B cell (primary cell): ENCODE measurements around the gene TAS2R13. TPM values are rescaled to one million over a fixed set of nuclear protein-coding genes. Genes with fewer than 3 reads are reported as not detected.

ENCODE experiments used
- ATAC-seq: fragments of 200-7000 bp; cut with Tn5 transposase; one replicate; pipeline ENCODE4 v1.10.0; 2021; ENCODE audit warnings: low read depth, mild to moderate bottlenecking, moderate number of reproducible peaks, moderate library complexity
- CTCF ChIA-PET: fragments of 350-600 bp; sonication (Branson Sonifier 250); formaldehyde crosslinking; loops from one replicate; lab custom pipeline; 2021; ENCODE audit warnings: antibody characterized with exemption, inconsistent platforms; lab: Charles Lee
- POLR2A ChIA-PET: fragments of 350-600 bp; sonication (Branson Sonifier 250); formaldehyde crosslinking; loops from one replicate; lab custom pipeline; 2021; ENCODE audit warnings: antibody characterized with exemption; lab: Charles Lee
- DNase-seq: peaks from one replicate; pipeline ENCODE4 v3.0.0; 2013
- H2AFZ ChIP-seq: 2 replicates; pipeline ENCODE4 v1.6.1; 2012; ENCODE audit warnings: mild to moderate bottlenecking, low read depth, low read length; ENCODE audit not compliant: insufficient read depth, poor library complexity, severe bottlenecking
- H3K27ac ChIP-seq, 2 donors: 1 replicate in 1 of 2; 2 replicates in 1 of 2; pipeline ENCODE4 v1.5.1; 2012 to 2013; ENCODE audit warnings: low read length in 2 of 2, mild to moderate bottlenecking in 2 of 2, moderate library complexity in 1 of 2
- H3K27me3 ChIP-seq, 4 experiments: fragments of 200-600 bp in 1 of 4; sonication (generic) in 1 of 4; replicated peaks in 1 of 4; 1 replicate in 2 of 4; 2 replicates in 2 of 4; pipeline versions ENCODE4 v1.6.1 to v1.7.0; 2013 to 2016; ENCODE audit warnings: low read length in 3 of 4, mild to moderate bottlenecking in 2 of 4, mixed read lengths in 1 of 4, moderate library complexity in 1 of 4; ENCODE audit not compliant: insufficient read depth in 4 of 4, control insufficient read depth in 3 of 4; ENCODE audit errors: control extremely low read depth in 1 of 4
- H3K36me3 ChIP-seq, 2 experiments: replicated peaks in 1 of 2; 1 replicate in 1 of 2; 2 replicates in 1 of 2; pipeline versions ENCODE4 v1.6.1 to v1.7.1; 2013; ENCODE audit warnings: low read length in 1 of 2; ENCODE audit not compliant: insufficient read depth in 2 of 2, control insufficient read depth in 1 of 2; ENCODE audit errors: control extremely low read depth in 1 of 2, extremely low read depth in 1 of 2
- H3K4me1 ChIP-seq, 2 donors: fragments of 200-600 bp in 1 of 2; sonication (generic) in 1 of 2; 1 replicate in 1 of 2; 2 replicates in 1 of 2; pipeline versions ENCODE4 v1.5.1 to v1.6.1; 2013 to 2017; ENCODE audit warnings: low read length in 2 of 2; ENCODE audit not compliant: control insufficient read depth in 2 of 2, insufficient read depth in 2 of 2
- H3K4me2 ChIP-seq: replicated peaks from 2 replicates; pipeline ENCODE3; 2012; ENCODE audit warnings: mild to moderate bottlenecking, low read depth, low read length; ENCODE audit not compliant: poor library complexity, severe bottlenecking
- H3K4me3 ChIP-seq, 5 experiments: fragments of 200-600 bp in 1 of 5; sonication (generic) in 1 of 5; 1 replicate in 3 of 5; 2 replicates in 2 of 5; pipeline versions ENCODE4 v1.5.1 to v1.7.0; 2011 to 2016; ENCODE audit warnings: low read length in 4 of 5, mild to moderate bottlenecking in 4 of 5, low read depth in 2 of 5, control low read depth in 1 of 5, moderate library complexity in 1 of 5; ENCODE audit not compliant: insufficient read depth in 1 of 5; ENCODE audit errors: control extremely low read depth in 1 of 5, extremely low read depth in 1 of 5
- H3K79me2 ChIP-seq: fragments of 200-600 bp; sonication (generic); one replicate; pipeline ENCODE4 v1.6.0; 2016; ENCODE audit warnings: low read length; ENCODE audit not compliant: control insufficient read depth, insufficient read depth
- H3K9ac ChIP-seq: fragments of 200-600 bp; sonication (generic); 2 replicates; pipeline ENCODE4 v1.6.1; 2017; ENCODE audit warnings: mild to moderate bottlenecking, low read length, moderate library complexity
- H3K9me3 ChIP-seq, 3 donors: one replicate each; pipeline versions ENCODE4 v1.6.1 to v1.7.1; 2013; ENCODE audit warnings: low read length in 2 of 3; ENCODE audit not compliant: control insufficient read depth in 2 of 3, insufficient read depth in 1 of 3; ENCODE audit errors: control extremely low read depth in 1 of 3
- H4K20me1 ChIP-seq: 2 replicates; pipeline ENCODE4 v1.6.0; 2012; ENCODE audit warnings: mild to moderate bottlenecking, low read length; ENCODE audit not compliant: insufficient read depth, control insufficient read depth, poor library complexity, severe bottlenecking
- H3K27ac Mint-ChIP-seq: one replicate; pipeline ENCODE4 v1.8.0; 2021; ENCODE audit warnings: mixed read lengths
- H3K27me3 Mint-ChIP-seq: one replicate; pipeline ENCODE4 v1.8.0; 2021; ENCODE audit warnings: mixed read lengths
- H3K4me1 Mint-ChIP-seq: one replicate; pipeline ENCODE4 v1.8.0; 2021; ENCODE audit warnings: mixed read lengths
- H3K4me3 Mint-ChIP-seq: one replicate; pipeline ENCODE4 v1.8.0; 2021; ENCODE audit warnings: mixed read lengths
- H3K9me3 Mint-ChIP-seq: one replicate; pipeline ENCODE4 v1.8.0; 2022; ENCODE audit warnings: mixed read lengths; ENCODE audit not compliant: insufficient read depth
- CTCF ChIP-seq: fragments of 200-600 bp; IDR thresholded peaks from one replicate; pipeline ENCODE4 v1.8.0; 2022; ENCODE audit warnings: antibody characterized with exemption, mild to moderate bottlenecking
- EZH2 ChIP-seq: IDR thresholded peaks from 2 replicates; pipeline ENCODE4 v1.6.1; 2012; ENCODE audit warnings: borderline replicate concordance, low read depth, mild to moderate bottlenecking, moderate library complexity, low read length; ENCODE audit not compliant: insufficient read depth, poor library complexity, severe bottlenecking
- WGBS: methylation state at CpG from one replicate; pipeline ENCODE4 v1.1.5; 2013; ENCODE audit warnings: missing lambda C conversion rate; ENCODE audit not compliant: insufficient coverage; 5-methylcytosine and 5-hydroxymethylcytosine counted together
- intact Hi-C: fragments of 100-400 bp; cut with micrococcal nuclease; formaldehyde crosslinking; loops from one replicate; pipeline ENCODE4 v1.10.0; 2022
- polyA plus RNA-seq: library from polyadenylated mRNA; depleted of rRNA; stranded (reverse); fragments of >200 nt; gene quantifications from 2 replicates; pipeline ENCODE4 v1.2.3, GENCODE V29; 2012
- total RNA-seq, 2 donors: library from RNA; stranded (reverse); fragments of 120-200 nt in 1 of 2; gene quantifications; 1 replicate in 1 of 2; 2 replicates in 1 of 2; pipeline versions ENCODE4 v1.2.3 to v1.2.4, GENCODE V29; 2013 to 2022

The TAS2R13 gene
- total and polyA plus RNA-seq, 2 donors (not counting 1 experiment from before 2014, with no cell fraction given), result 0.06 to 0.96 TPM

- DNase-seq (no peak), ATAC-seq (no peak)
- intact Hi-C loops, result no loop called here
- ChIA-PET POLR2A (no interaction called here), CTCF (no interaction called here)
- peaks cover 0 to 3% (median 0%) of the 10 kb centered on the region in 3 donors for H3K9me3 ChIP-seq
- H3K79me2 ChIP-seq, result no peaks in the 10 kb centered on the region
- no peak overlapping the region for H3K9ac ChIP-seq
- no peaks in the 10 kb centered on the region for H3K27me3 ChIP-seq
- no peak overlapping the region for H3K27ac Mint-ChIP-seq
- no peak overlapping the region for H2AFZ ChIP-seq
- WGBS, result 100% methylated on average over 1 of the region's 2 CpGs
- H3K4me1 Mint-ChIP-seq, result no peaks in the 10 kb centered on the region
- H3K27ac ChIP-seq, result no peak overlapping the region
- no peak overlapping the region for H3K4me3 Mint-ChIP-seq
- no peak overlapping the region for H3K4me3 ChIP-seq
- H3K4me2 ChIP-seq, result no peak overlapping the region
- H3K27me3 Mint-ChIP-seq, result no peaks in the 10 kb centered on the region
- no peaks in the 10 kb centered on the region for H4K20me1 ChIP-seq
- no peak for TF ChIP-seq CTCF
- TF ChIP-seq EZH2, result no peak
- H3K4me1 ChIP-seq, result no peaks in the 10 kb centered on the region
- peaks cover 0 to 1% of the 10 kb centered on the region in 2 experiments for H3K36me3 ChIP-seq
- peaks cover 2% of the 10 kb centered on the region for H3K9me3 Mint-ChIP-seq
Observed at GRCh38 chr12:10943167-10943566, 33.8 kb upstream of the TAS2R13 start.

GRCh38 chr12:10941916-10942607, 32.7 kb upstream of the TAS2R13 start:
- no peaks in the 10 kb centered on the region for H3K27me3 Mint-ChIP-seq
- no peaks in the 10 kb centered on the region for H3K4me1 Mint-ChIP-seq
- DNase-seq, result no peak
- no peaks in the 10 kb centered on the region for H4K20me1 ChIP-seq
- ATAC-seq, result no peak
- ChIA-PET CTCF (no interaction called here), POLR2A (no interaction called here)
- intact Hi-C loops, result no loop called here
- H3K4me3 ChIP-seq, result no peak overlapping the region
- H3K9me3 Mint-ChIP-seq, result peaks cover 1% of the 10 kb centered on the region
- H3K4me2 ChIP-seq, result no peak overlapping the region
- no peaks in the 10 kb centered on the region for H3K27me3 ChIP-seq
- no peak overlapping the region for H3K27ac Mint-ChIP-seq
- no peak overlapping the region for H3K4me3 Mint-ChIP-seq
- no peaks in the 10 kb centered on the region for H3K4me1 ChIP-seq
- no peak overlapping the region for H3K9ac ChIP-seq
- 50% methylated on average over 2 of the region's 4 CpGs for WGBS
- no peaks in the 10 kb centered on the region for H3K79me2 ChIP-seq
- no peak overlapping the region for H2AFZ ChIP-seq
- H3K27ac ChIP-seq, result no peak overlapping the region
- H3K9me3 ChIP-seq, result peaks cover 0 to 1% (median 0%) of the 10 kb centered on the region in 3 donors
- no peak for TF ChIP-seq CTCF
- no peak for TF ChIP-seq EZH2
- H3K36me3 ChIP-seq, result peaks cover 0 to 1% of the 10 kb centered on the region in 2 experiments
